HCT116 (cell line): ENCODE results near the gene MEGF8.

ENCODE experiments used
- CTCF ChIP-seq, 3 experiments: fragments of 200-600 bp in 1 of 3; sonication (generic) in 1 of 3; IDR thresholded peaks in 2 of 3; conservative IDR thresholded peaks in 1 of 3; 2 replicates each; pipeline ENCODE4 v1.5.1; 2012 to 2017; ENCODE audit warnings: low read depth in 2 of 3, low read length in 2 of 3, antibody characterized with exemption in 1 of 3, borderline replicate concordance in 1 of 3, control low read depth in 1 of 3, mild to moderate bottlenecking in 1 of 3, mixed read lengths in 1 of 3, mixed run types in 1 of 3, moderate library complexity in 1 of 3; ENCODE audit not compliant: insufficient read depth in 1 of 3
- SIN3A ChIP-seq: IDR thresholded peaks from 2 replicates; pipeline ENCODE4 v1.6.1; 2012; ENCODE audit warnings: low read depth

GRCh38 chr19:42420055-42420544, 94.7 kb downstream of the MEGF8 start:
- TF ChIP-seq SIN3A: no peak
- peak; percentile 73 to 98 (median 86) for TF ChIP-seq CTCF (IDR thresholded peaks at IDR 0.05 in 2 of 3, conservative IDR thresholded peaks at IDR 0.05 in 1 of 3; ENCODE audit: borderline replicate concordance in 1 of 3, insufficient read depth in 1 of 3, low read depth in 2 of 3, low read length in 2 of 3)
